Superior temporal gyrus (tissue), 1 donor: ENCODE data around the gene GPC5.
"Not testable (repeated sequence)": the region's sequence is repeated elsewhere in the genome, so short reads cannot be mapped to it uniquely, and the experiment has no call there.

ENCODE experiments used
- DNase-seq: peaks from one replicate; pipeline ENCODE4 v3.0.0-alpha.2; 2016; ENCODE audit errors: extremely low spot score

Gene GPC5

GRCh38 chr13:92734545-92734944 lies 1336.1 kb downstream of the GPC5 start:
- DNase-seq, result no peak

GRCh38 chr13:92735909-92736308 lies 1337.5 kb downstream of the GPC5 start:
- DNase-seq, result no peak

DNA sequence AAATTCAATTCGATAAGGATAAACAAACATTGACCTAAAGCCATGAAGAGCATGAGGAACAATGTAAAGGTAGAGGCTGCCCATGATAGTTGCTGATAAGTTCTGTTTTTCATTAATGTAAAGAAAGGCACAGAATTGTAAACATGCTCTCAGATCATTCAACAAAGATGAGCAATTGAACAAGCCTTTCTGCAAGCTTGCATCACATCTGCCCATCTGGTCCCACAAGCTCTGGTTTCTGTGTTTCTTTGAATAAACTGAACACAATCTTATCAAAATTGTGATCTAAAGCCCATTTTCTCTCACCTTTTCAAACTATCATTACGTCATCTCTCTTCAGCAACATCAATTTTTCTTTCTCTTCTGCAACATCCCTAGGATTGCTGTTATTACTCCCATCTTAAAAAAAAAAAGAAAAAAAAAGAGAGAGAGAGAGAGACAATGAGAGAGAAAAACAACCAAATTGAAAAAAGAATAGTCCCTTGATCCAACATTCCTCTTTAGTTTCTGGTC lies 1340.9 kb downstream of the GPC5 start:
- DNase-seq, result no peak

GRCh38 chr13:92743992-92744391 lies 1345.6 kb downstream of the GPC5 start:
- DNase-seq, result no peak

DNA sequence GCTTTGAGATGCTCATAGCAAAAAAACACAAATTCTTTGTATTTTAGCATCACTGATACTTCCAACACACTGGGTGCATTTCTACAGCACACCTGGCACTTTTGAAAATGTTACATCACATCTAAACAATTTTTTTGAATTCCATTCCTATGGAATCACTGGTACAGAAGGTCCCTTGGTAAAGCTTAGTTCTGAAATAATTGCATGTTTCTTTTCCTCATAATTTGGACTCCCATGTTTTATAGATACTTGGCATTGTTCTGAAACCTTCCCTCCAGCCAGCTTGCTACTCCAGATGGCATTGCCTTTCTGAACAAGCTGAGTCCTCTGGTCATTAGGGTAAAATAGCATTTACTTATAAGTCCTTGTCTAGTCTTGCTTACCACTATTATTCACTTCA lies 1346.8 kb downstream of the GPC5 start:
- DNase-seq, result no peak

DNA sequence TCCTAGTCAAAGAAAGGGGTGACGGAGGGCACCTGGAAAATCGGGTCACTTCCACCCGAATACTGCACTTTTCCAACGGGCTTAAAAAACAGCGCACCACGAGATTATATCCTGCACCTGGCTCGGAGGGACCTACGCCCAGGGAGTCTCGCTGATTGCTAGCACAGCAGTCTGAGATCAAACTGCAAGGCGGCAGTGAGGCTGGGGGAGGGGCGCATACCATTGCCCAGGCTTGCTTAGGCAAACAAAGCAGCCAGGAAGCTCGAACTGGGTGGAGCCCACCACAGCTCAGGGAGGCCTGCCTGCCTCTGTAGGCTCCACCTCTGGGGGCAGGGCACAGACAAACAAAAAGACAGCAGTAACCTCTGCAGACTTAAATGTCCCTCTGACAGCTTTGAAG lies 1354.3 kb downstream of the GPC5 start:
- not testable (repeated sequence) for DNase-seq

DNA sequence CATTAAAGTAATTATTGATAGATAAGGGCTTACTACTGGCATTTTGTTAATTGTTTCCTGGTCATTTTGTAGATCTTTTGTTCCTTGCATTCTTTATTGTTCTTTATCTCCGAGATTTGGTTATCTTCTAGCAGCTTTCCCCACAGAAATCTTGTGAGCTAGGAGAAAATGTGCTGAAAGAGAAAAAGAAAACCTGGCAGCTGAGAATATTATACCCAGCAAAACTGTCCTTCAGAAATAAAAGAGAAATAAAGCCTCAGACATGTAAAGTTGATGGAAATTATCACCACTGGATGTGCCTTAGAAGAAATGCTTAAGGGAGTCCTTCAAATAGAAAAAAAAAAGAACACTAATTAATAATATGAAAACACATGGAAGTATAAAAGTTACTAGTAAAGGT lies 1363.3 kb downstream of the GPC5 start:
- DNase-seq, result no peak

DNA sequence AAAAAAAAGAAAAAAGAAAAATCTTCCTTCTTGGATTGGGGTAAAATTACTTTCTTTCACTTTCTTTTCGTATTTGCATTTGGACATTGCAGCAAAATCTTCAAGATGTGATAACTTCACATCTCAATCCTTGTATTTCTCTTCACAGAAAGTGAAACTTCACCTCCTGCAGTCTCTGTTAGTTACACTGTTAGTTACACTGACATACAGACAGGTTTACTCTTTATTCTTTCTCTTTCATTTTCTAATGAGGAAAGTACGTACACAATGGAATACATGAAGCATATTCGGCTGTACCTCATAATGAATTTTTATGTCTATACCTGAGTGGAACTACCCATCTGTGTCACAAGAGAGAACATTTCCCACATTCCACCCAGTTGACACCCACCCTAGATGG lies 1369.0 kb downstream of the GPC5 start:
- DNase-seq, result no peak

DNA sequence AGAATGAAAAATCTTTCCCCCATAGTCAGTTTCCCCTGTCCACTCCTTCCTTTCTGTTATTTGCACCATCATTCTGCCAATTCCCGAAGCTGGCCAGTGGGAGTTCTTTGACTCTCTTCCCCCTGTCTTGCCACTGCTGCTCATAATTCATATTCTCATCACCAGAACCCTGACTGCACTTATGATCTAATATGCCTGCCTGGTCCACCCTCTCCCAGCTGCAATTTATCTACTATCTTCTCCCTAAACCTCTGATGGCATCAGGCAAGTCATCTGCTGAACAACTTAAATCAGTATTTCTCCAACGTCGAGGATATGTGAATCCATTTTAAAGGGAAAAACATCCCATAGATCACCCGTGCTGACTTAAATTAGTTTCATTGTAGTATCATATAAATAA lies 1370.2 kb downstream of the GPC5 start:
- DNase-seq, result no peak

DNA sequence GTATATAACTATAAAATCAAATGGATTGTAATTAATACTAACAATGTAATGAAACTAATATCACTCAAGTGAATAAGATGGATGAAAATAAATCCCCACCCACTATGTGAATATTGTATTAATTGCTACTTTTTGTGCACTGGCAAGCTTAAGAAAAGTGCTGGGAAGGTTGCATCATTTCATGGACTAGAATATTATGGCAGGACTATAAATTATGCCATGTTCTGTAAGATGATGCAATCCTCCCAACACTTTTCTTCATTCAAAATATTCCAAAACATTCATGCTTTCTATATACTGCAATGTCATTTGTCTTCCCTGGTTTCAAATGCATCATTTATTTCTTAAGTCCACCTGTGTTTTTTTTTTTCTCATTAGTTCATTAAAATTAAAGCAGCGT lies 1370.6 kb downstream of the GPC5 start:
- no peak for DNase-seq

DNA sequence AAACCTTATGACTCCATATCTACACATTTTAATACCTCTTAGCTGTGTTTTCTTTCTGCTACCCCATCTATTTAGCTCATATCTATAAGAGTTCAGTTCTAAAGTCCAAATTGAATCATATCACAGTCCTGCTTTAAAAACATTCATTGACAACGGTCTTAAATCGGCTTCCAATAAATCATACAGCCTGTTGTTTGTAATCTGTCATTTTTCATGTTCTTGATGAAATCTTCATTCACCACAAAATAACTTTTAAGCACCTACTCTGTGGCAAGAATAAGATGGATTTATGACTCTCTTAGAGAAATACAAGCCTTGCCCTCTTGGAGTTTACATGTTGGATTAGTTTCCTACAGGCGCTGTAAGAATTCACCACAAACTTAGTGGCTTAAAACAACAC lies 1377.2 kb downstream of the GPC5 start:
- DNase-seq, result no peak

GRCh38 chr13:92781965-92782690 lies 1383.7 kb downstream of the GPC5 start:
- no peak for DNase-seq

DNA sequence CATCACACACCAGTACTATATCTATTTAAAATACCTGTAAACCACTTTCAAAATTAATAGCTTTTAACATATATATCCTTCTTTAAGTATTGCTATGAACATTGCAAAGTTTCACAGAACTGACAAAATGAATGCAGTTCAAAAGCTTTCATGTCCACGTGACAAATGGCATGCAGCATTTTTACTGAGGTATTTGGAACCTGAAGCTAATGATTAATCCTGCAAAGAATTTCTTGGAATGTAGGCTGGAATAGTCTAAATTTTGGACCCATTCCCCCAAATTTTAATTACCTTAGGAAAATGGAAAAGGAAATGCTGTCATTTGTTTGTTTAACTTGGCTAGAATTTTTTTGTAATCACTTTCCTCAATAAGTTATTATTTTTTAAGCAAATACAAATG lies 1404.4 kb downstream of the GPC5 start:
- no peak for DNase-seq

- no peak for DNase-seq
Measured at GRCh38 chr13:92804346-92804745, 1405.9 kb downstream of the GPC5 start.

GRCh38 chr13:92804926-92805325 lies 1406.5 kb downstream of the GPC5 start:
- DNase-seq, result no peak

DNA sequence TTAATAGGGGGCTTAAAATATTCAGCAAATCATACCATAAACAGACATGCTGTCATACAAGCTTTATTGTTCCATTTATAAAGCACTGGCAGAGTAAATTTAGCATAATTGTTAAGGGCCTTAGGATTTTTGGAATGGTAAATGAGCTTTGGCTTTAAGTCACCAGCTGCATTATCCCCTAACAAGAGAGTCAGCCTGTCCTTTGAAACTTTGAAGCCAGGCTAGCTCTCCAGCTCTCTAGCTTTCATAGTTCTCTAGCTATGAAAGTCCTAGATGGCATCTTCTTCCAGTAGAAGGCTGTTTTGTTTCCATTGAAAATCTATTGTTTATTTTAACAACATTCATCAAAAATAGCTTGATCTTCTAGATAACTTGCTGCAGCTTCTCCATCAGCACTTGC lies 1407.3 kb downstream of the GPC5 start:
- DNase-seq, result no peak

DNA sequence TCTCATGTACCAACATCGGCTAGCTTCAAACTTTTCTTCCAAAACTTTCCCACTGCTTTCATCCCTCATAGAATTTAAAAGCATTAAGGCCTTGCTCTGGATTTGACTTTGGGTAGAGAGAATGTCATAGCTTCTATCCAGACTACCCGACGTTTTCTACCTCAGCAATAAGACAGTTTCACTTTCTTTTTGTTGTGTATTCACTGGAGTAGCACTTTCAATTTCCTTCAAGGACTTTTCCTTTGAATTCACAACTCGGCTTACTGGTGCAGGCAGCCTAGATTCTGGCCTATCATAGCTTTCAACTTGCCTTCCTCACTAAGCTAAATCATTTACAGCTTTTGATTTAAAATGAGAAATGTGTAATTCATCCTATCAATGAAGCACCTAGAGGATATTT lies 1407.8 kb downstream of the GPC5 start:
- no peak for DNase-seq

- no peak for DNase-seq
Measured at GRCh38 chr13:92807353-92807752, 1408.9 kb downstream of the GPC5 start.

DNA sequence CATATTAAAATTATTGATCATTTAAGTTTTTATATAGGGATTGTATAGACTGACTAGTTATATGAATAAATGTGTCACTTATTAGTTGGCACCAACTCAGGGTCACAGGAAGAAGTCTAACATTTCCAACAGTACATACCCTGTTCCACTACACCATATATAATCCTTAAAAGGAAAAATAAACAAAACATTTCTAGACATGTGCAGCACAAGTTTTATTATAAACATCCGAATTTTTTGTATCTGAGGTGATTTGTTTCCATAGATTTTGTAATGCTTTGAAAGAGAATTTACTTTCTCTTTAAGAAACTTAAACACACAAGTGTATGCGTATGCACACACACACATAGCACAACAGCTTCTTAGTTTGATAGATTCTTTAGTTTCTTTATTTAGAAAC lies 1409.5 kb downstream of the GPC5 start:
- DNase-seq, result no peak

DNA sequence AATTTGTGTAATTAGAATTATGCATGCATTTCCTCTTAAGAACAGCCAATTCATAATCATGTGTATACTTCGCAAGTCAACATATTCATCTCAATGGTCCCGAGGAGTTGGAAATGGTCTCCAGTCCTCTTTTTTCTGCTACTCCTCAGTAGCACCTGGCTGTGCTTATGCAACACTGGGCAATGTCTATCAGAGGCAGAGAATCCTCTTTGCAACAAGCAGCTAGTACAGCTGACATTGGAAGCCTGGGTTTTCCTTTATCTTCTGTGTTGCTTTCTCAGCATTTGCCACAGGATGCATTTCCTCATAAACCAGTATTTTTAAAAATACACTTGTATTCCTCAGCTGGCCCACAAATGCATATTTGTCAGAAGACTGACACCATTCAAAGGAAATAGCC lies 1422.9 kb downstream of the GPC5 start:
- no peak for DNase-seq

GRCh38 chr13:92823059-92823458 lies 1424.6 kb downstream of the GPC5 start:
- DNase-seq, result no peak

DNA sequence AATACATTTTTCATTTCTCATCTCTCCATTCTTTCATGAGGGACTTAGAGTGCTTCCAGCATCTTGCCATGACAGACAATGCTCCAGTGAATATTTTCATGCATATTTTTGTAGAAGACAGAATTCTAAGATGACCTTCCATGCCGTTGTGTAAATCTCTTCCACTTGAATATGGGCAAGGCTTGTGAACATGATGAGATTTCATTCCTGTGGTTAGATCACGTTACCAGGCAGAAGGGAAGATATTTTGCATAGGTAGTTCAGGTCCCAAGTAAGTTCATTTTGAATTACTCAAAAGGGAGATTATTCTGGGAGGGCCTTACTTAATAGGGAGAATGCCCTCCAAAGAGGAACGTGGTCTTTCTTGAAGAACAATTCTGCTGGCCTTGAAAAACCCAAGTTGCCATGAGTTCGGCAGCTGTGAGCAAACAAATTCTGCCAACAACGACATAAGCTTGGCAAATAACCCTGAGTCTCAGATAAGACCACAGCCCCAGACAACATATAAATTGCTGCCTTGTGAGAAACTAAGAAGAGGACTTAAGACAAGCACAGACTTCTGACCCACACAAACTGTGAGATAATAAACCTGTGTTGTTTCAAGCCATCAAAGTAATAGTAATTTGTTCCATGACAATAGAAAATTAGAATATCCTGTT lies 1427.6 kb downstream of the GPC5 start:
- no peak for DNase-seq

DNA sequence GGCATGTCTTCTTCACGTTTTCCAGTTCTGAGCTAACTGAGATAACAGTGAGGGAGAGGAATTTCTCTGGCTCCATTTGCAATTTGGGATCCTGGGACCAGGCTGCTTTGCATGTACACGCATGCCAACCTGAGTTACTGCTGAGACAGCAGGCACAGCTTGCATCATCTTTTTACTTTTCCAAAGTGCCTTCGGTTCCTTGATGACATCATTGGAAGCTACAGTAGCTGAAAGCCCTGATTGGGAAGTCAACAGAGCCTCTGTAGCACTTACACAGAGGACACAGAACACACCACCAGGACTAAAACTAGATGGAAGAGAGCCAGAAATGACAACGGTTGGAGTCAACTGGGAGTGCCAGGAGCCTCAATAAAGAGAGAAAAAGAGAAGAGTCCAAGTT lies 1429.1 kb downstream of the GPC5 start:
- DNase-seq, result no peak

GRCh38 chr13:92829930-92830329 lies 1431.5 kb downstream of the GPC5 start:
- no peak for DNase-seq
